ENCODE results near the gene HSPA4L.

The HSPA4L gene

GRCh38 chr4:127780598-127780997 lies 1.5 kb upstream of the HSPA4L start:
- no peak overlapping the region for H3K14ac ChIP-seq (ENCODE audit: low read length in 2 of 2)
- no peak overlapping the region for H2BK12ac ChIP-seq (ENCODE audit: low read length in 2 of 2)
- H3K23ac ChIP-seq (ENCODE audit: low read length in 2 of 2), result no peak overlapping the region
- H3K36me3 ChIP-seq (ENCODE audit: control insufficient read depth in 1 of 2, insufficient read depth in 2 of 2, low read depth in 1 of 2, low read length in 2 of 2), result no peaks in the 10 kb centered on the region
- no peak overlapping the region for H2AFZ ChIP-seq (ENCODE audit: low read depth, low read length)
- H3K27me3 ChIP-seq (ENCODE audit: control insufficient read depth in 1 of 2, insufficient read depth in 1 of 2, low read length in 2 of 2), result no peaks in the 10 kb centered on the region
- peaks cover 3% of the 10 kb centered on the region for H3K79me1 ChIP-seq (replicated peaks; ENCODE audit: low read length, poor library complexity, severe bottlenecking)
- H2BK15ac ChIP-seq (ENCODE audit: low read depth, poor library complexity, severe bottlenecking), result no peak overlapping the region
- peak overlapping the region; percentile 44 for H4K91ac ChIP-seq (ENCODE audit: low read length)
- H3K4me2 ChIP-seq (ENCODE audit: low read length, poor library complexity, severe bottlenecking), result no peak overlapping the region
- H4K8ac ChIP-seq (ENCODE audit: low read length), result no peak overlapping the region
- no peak overlapping the region for H3K18ac ChIP-seq (ENCODE audit: low read depth in 1 of 2, low read length in 2 of 2)
- no peak overlapping the region for H3K4ac ChIP-seq (ENCODE audit: low read depth in 1 of 2, low read length in 2 of 2)
- WGBS, result over 99% methylated on average over 11 of the region's 12 CpGs
- H2BK120ac ChIP-seq (ENCODE audit: low read depth, low read length), result no peak overlapping the region
- no peak overlapping the region for H3K9ac ChIP-seq (ENCODE audit: low read length)
- no peaks in the 10 kb centered on the region for H3K9me3 ChIP-seq (ENCODE audit: control insufficient read depth, low read length)
- H3K4me3 ChIP-seq (ENCODE audit: insufficient read depth in 1 of 2, low read depth in 1 of 2, low read length in 2 of 2), result no peak overlapping the region
- no peak for DNase-seq
- no peak overlapping the region for H3K27ac ChIP-seq (ENCODE audit: low read length, poor library complexity, severe bottlenecking)
- peaks cover 8% of the 10 kb centered on the region for H3K4me1 ChIP-seq (ENCODE audit: control insufficient read depth, insufficient read depth, low read depth, low read length)
- H2AK5ac ChIP-seq (ENCODE audit: low read length, severe bottlenecking), result no peak overlapping the region
- H2BK5ac ChIP-seq (ENCODE audit: low read depth, low read length, poor library complexity, severe bottlenecking), result no peak overlapping the region

- peaks cover 8% of the 10 kb centered on the region for H3K4me1 ChIP-seq (ENCODE audit: control insufficient read depth, insufficient read depth, low read depth, low read length)
- peak overlapping the region; percentile 92 for H3K9ac ChIP-seq (ENCODE audit: low read length)
- H2AFZ ChIP-seq (ENCODE audit: low read depth, low read length), result peak overlapping the region; percentile 91
- no peak overlapping the region for H2BK5ac ChIP-seq (ENCODE audit: low read depth, low read length, poor library complexity, severe bottlenecking)
- peak overlapping the region; percentile 60 to 100 for H3K4me3 ChIP-seq (ENCODE audit: insufficient read depth in 1 of 2, low read depth in 1 of 2, low read length in 2 of 2)
- H3K14ac ChIP-seq (ENCODE audit: low read length in 2 of 2), result no peak overlapping the region
- peak overlapping the region; percentile 75 for H3K4me2 ChIP-seq (ENCODE audit: low read length, poor library complexity, severe bottlenecking)
- H2AK5ac ChIP-seq (ENCODE audit: low read length, severe bottlenecking), result no peak overlapping the region
- H2BK12ac ChIP-seq (ENCODE audit: low read length in 2 of 2), result peak overlapping the region in 1 of 2 experiments; percentile 64
- no peaks in the 10 kb centered on the region for H3K36me3 ChIP-seq (ENCODE audit: control insufficient read depth in 1 of 2, insufficient read depth in 2 of 2, low read depth in 1 of 2, low read length in 2 of 2)
- DNase-seq, result peak; percentile 55
- H4K91ac ChIP-seq (ENCODE audit: low read length), result peak overlapping the region; percentile 25
- no peak overlapping the region for H3K27ac ChIP-seq (ENCODE audit: low read length, poor library complexity, severe bottlenecking)
- peak overlapping the region; percentile 77 to 89 for H3K18ac ChIP-seq (ENCODE audit: low read depth in 1 of 2, low read length in 2 of 2)
- peaks cover 4% of the 10 kb centered on the region for H3K79me1 ChIP-seq (replicated peaks; ENCODE audit: low read length, poor library complexity, severe bottlenecking)
- H3K9me3 ChIP-seq (ENCODE audit: control insufficient read depth, low read length), result no peaks in the 10 kb centered on the region
- no peaks in the 10 kb centered on the region for H3K27me3 ChIP-seq (ENCODE audit: control insufficient read depth in 1 of 2, insufficient read depth in 1 of 2, low read length in 2 of 2)
- peak overlapping the region; percentile 95 for H4K8ac ChIP-seq (ENCODE audit: low read length)
- no peak overlapping the region for H3K23ac ChIP-seq (ENCODE audit: low read length in 2 of 2)
- WGBS, result 26% methylated on average over 43 of the region's 43 CpGs
- H3K4ac ChIP-seq (ENCODE audit: low read depth in 1 of 2, low read length in 2 of 2), result peak overlapping the region in 1 of 2 experiments; percentile 68
- peak overlapping the region; percentile 90 for H2BK15ac ChIP-seq (ENCODE audit: low read depth, poor library complexity, severe bottlenecking)
- H2BK120ac ChIP-seq (ENCODE audit: low read depth, low read length), result peak overlapping the region; percentile 94
Observed at GRCh38 chr4:127781300-127782024, 660 bp upstream of the HSPA4L start.

GRCh38 chr4:127782025-127782274 lies 172 bp upstream of the HSPA4L start:
- H3K14ac ChIP-seq (ENCODE audit: low read length in 2 of 2), result no peak overlapping the region
- no peak overlapping the region for H2BK5ac ChIP-seq (ENCODE audit: low read depth, low read length, poor library complexity, severe bottlenecking)
- H3K4ac ChIP-seq (ENCODE audit: low read depth in 1 of 2, low read length in 2 of 2), result peak overlapping the region in 1 of 2 experiments; percentile 68
- peak overlapping the region; percentile 95 for H4K8ac ChIP-seq (ENCODE audit: low read length)
- under 1% methylated on average over 22 of the region's 30 CpGs for WGBS
- H3K27ac ChIP-seq (ENCODE audit: low read length, poor library complexity, severe bottlenecking), result no peak overlapping the region
- peak overlapping the region; percentile 60 to 100 for H3K4me3 ChIP-seq (ENCODE audit: insufficient read depth in 1 of 2, low read depth in 1 of 2, low read length in 2 of 2)
- peak overlapping the region; percentile 75 for H3K4me2 ChIP-seq (ENCODE audit: low read length, poor library complexity, severe bottlenecking)
- H3K36me3 ChIP-seq (ENCODE audit: control insufficient read depth in 1 of 2, insufficient read depth in 2 of 2, low read depth in 1 of 2, low read length in 2 of 2), result no peaks in the 10 kb centered on the region
- H3K79me1 ChIP-seq (replicated peaks; ENCODE audit: low read length, poor library complexity, severe bottlenecking), result peaks cover 5% of the 10 kb centered on the region
- H2AK5ac ChIP-seq (ENCODE audit: low read length, severe bottlenecking), result no peak overlapping the region
- peak overlapping the region in 1 of 2 experiments; percentile 64 for H2BK12ac ChIP-seq (ENCODE audit: low read length in 2 of 2)
- H3K23ac ChIP-seq (ENCODE audit: low read length in 2 of 2), result no peak overlapping the region
- no peaks in the 10 kb centered on the region for H3K9me3 ChIP-seq (ENCODE audit: control insufficient read depth, low read length)
- no peak for DNase-seq
- peak overlapping the region; percentile 77 to 89 for H3K18ac ChIP-seq (ENCODE audit: low read depth in 1 of 2, low read length in 2 of 2)
- H2BK120ac ChIP-seq (ENCODE audit: low read depth, low read length), result peak overlapping the region; percentile 94
- H3K9ac ChIP-seq (ENCODE audit: low read length), result peak overlapping the region; percentile 92
- no peaks in the 10 kb centered on the region for H3K27me3 ChIP-seq (ENCODE audit: control insufficient read depth in 1 of 2, insufficient read depth in 1 of 2, low read length in 2 of 2)
- H3K4me1 ChIP-seq (ENCODE audit: control insufficient read depth, insufficient read depth, low read depth, low read length), result peaks cover 8% of the 10 kb centered on the region
- H2BK15ac ChIP-seq (ENCODE audit: low read depth, poor library complexity, severe bottlenecking), result peak overlapping the region; percentile 90
- H4K91ac ChIP-seq (ENCODE audit: low read length), result peak overlapping the region; percentile 25
- peak overlapping the region; percentile 91 for H2AFZ ChIP-seq (ENCODE audit: low read depth, low read length)

- peak overlapping the region; percentile 92 for H3K9ac ChIP-seq (ENCODE audit: low read length)
- no peaks in the 10 kb centered on the region for H3K27me3 ChIP-seq (ENCODE audit: control insufficient read depth in 1 of 2, insufficient read depth in 1 of 2, low read length in 2 of 2)
- peak overlapping the region; percentile 60 to 100 for H3K4me3 ChIP-seq (ENCODE audit: insufficient read depth in 1 of 2, low read depth in 1 of 2, low read length in 2 of 2)
- no peak overlapping the region for H3K4ac ChIP-seq (ENCODE audit: low read depth in 1 of 2, low read length in 2 of 2)
- H3K23ac ChIP-seq (ENCODE audit: low read length in 2 of 2), result no peak overlapping the region
- no peak overlapping the region for H2BK5ac ChIP-seq (ENCODE audit: low read depth, low read length, poor library complexity, severe bottlenecking)
- H3K79me1 ChIP-seq (replicated peaks; ENCODE audit: low read length, poor library complexity, severe bottlenecking), result peaks cover 5% of the 10 kb centered on the region
- H3K14ac ChIP-seq (ENCODE audit: low read length in 2 of 2), result no peak overlapping the region
- H2BK120ac ChIP-seq (ENCODE audit: low read depth, low read length), result no peak overlapping the region
- no peak overlapping the region for H2AK5ac ChIP-seq (ENCODE audit: low read length, severe bottlenecking)
- 28% methylated on average over 24 of the region's 25 CpGs for WGBS
- peaks cover 7% of the 10 kb centered on the region for H3K4me1 ChIP-seq (ENCODE audit: control insufficient read depth, insufficient read depth, low read depth, low read length)
- peak overlapping the region; percentile 75 for H3K4me2 ChIP-seq (ENCODE audit: low read length, poor library complexity, severe bottlenecking)
- H4K8ac ChIP-seq (ENCODE audit: low read length), result no peak overlapping the region
- no peak overlapping the region for H2BK15ac ChIP-seq (ENCODE audit: low read depth, poor library complexity, severe bottlenecking)
- no peaks in the 10 kb centered on the region for H3K36me3 ChIP-seq (ENCODE audit: control insufficient read depth in 1 of 2, insufficient read depth in 2 of 2, low read depth in 1 of 2, low read length in 2 of 2)
- peak; percentile 37 for DNase-seq
- no peak overlapping the region for H4K91ac ChIP-seq (ENCODE audit: low read length)
- peak overlapping the region; percentile 42 for H2AFZ ChIP-seq (ENCODE audit: low read depth, low read length)
- no peak overlapping the region for H3K18ac ChIP-seq (ENCODE audit: low read depth in 1 of 2, low read length in 2 of 2)
- no peak overlapping the region for H2BK12ac ChIP-seq (ENCODE audit: low read length in 2 of 2)
- H3K27ac ChIP-seq (ENCODE audit: low read length, poor library complexity, severe bottlenecking), result no peak overlapping the region
- no peaks in the 10 kb centered on the region for H3K9me3 ChIP-seq (ENCODE audit: control insufficient read depth, low read length)
Observed at GRCh38 chr4:127783026-127783769, 1.1 kb downstream of the HSPA4L start.
